HepG2 (cell line): ENCODE measurements around the gene RAD54L2. TPM values are rescaled to one million over a fixed set of nuclear protein-coding genes. Genes with fewer than 3 reads are reported as not detected.
A peak's percentile ranks its signal among the peaks of the same experiment; 100 is the strongest.

Experiments
- ARHGAP35 ChIP-seq: sonication (generic); formaldehyde crosslinking; IDR thresholded peaks from 2 replicates; pipeline ENCODE4 v1.9.0; 2022; ENCODE audit warnings: mild to moderate bottlenecking, inconsistent platforms, moderate library complexity, missing genetic modification reagents, borderline replicate concordance
- FOXO1 ChIP-seq: sonication (generic); formaldehyde crosslinking; IDR thresholded peaks from 2 replicates; pipeline ENCODE4 v1.4.0; 2020; ENCODE audit warnings: missing genetic modification reagents
- HNF4G ChIP-seq, 2 experiments: sonication (generic) in 1 of 2; formaldehyde crosslinking in 1 of 2; IDR thresholded peaks; 2 replicates each; pipeline versions ENCODE4 v1.4.0 to v1.6.1; 2011 to 2020; ENCODE audit warnings: borderline replicate concordance in 2 of 2, low read depth in 2 of 2, mild to moderate bottlenecking in 2 of 2, low read length in 1 of 2, missing genetic modification reagents in 1 of 2, moderate library complexity in 1 of 2
- JUN ChIP-seq: sonication (generic); formaldehyde crosslinking; IDR thresholded peaks from 2 replicates; pipeline ENCODE4 v1.4.0; 2020; ENCODE audit warnings: mild to moderate bottlenecking, missing genetic modification reagents
- JUNB ChIP-seq: sonication (generic); formaldehyde crosslinking; IDR thresholded peaks from 2 replicates; pipeline ENCODE4 v1.8.0; 2022; ENCODE audit warnings: missing genetic modification reagents, mild to moderate bottlenecking, borderline replicate concordance
- NR2F1 ChIP-seq, 2 experiments: fragments of 450-650 bp in 1 of 2; formaldehyde crosslinking in 1 of 2; IDR thresholded peaks; 2 replicates each; pipeline versions ENCODE4 v1.5.0 to v1.6.1; 2016 to 2020; ENCODE audit warnings: mild to moderate bottlenecking in 1 of 2, missing compliant biosample characterization in 1 of 2, missing genetic modification reagents in 1 of 2, moderate library complexity in 1 of 2
- NR2F2 ChIP-seq: IDR thresholded peaks from 2 replicates; pipeline ENCODE4 v1.6.1; 2012; ENCODE audit warnings: low read depth, inconsistent platforms, borderline replicate concordance
- PCBP2 ChIP-seq: fragments of 200-400 bp; formaldehyde crosslinking; optimal IDR thresholded peaks from 2 replicates; pipeline ENCODE3; 2018; ENCODE audit warnings: low read length, low read depth; ENCODE audit not compliant: poor library complexity, severe bottlenecking
- RFXAP ChIP-seq: sonication (generic); formaldehyde crosslinking; IDR thresholded peaks from 2 replicates; pipeline ENCODE4 v1.4.0; 2020; ENCODE audit warnings: missing genetic modification reagents, borderline replicate concordance
- SIX1 ChIP-seq: sonication (generic); formaldehyde crosslinking; IDR thresholded peaks from 2 replicates; pipeline ENCODE4 v1.4.0; 2020; ENCODE audit warnings: missing genetic modification reagents, borderline replicate concordance
- TBX2 ChIP-seq: sonication (generic); formaldehyde crosslinking; IDR thresholded peaks from 2 replicates; pipeline ENCODE4 v1.5.0; 2020; ENCODE audit warnings: missing genetic modification reagents, mild to moderate bottlenecking, borderline replicate concordance
- TRIM22 ChIP-seq: fragments of 450-650 bp; IDR thresholded peaks from 2 replicates; pipeline ENCODE4 v1.6.1; 2017
- ZBTB7B ChIP-seq: sonication (generic); formaldehyde crosslinking; IDR thresholded peaks from 2 replicates; pipeline ENCODE4 v1.4.0; 2020; ENCODE audit warnings: missing genetic modification reagents
- ZFP62 ChIP-seq: sonication (generic); formaldehyde crosslinking; IDR thresholded peaks from 2 replicates; pipeline ENCODE4 v1.4.0; 2020; ENCODE audit warnings: missing genetic modification reagents
- ZKSCAN8 ChIP-seq: IDR thresholded peaks from 2 replicates; pipeline ENCODE4 v1.6.1; 2016; ENCODE audit warnings: borderline replicate concordance, missing genetic modification reagents, missing compliant biosample characterization
- ZNF44 ChIP-seq: sonication (generic); formaldehyde crosslinking; IDR thresholded peaks from 2 replicates; pipeline ENCODE4 v1.5.1; 2020; ENCODE audit warnings: mild to moderate bottlenecking, missing genetic modification reagents
- ZNF558 ChIP-seq: sonication (generic); formaldehyde crosslinking; IDR thresholded peaks from 2 replicates; pipeline ENCODE4 v1.9.0; 2022; ENCODE audit warnings: mild to moderate bottlenecking, missing genetic modification reagents, borderline replicate concordance
- ZNF563 ChIP-seq: sonication (generic); formaldehyde crosslinking; IDR thresholded peaks from 2 replicates; pipeline ENCODE4 v1.8.0; 2022; ENCODE audit warnings: mild to moderate bottlenecking, moderate library complexity, missing genetic modification reagents
- ZNF652 ChIP-seq: IDR thresholded peaks from 2 replicates; pipeline ENCODE4 v1.6.1; 2016; ENCODE audit warnings: low read depth, borderline replicate concordance
- ZSCAN21 ChIP-seq: sonication (generic); formaldehyde crosslinking; IDR thresholded peaks from 2 replicates; pipeline ENCODE4 v1.8.0; 2022; ENCODE audit warnings: mild to moderate bottlenecking, missing genetic modification reagents, moderate library complexity, borderline replicate concordance
- polyA plus RNA-seq, 8 experiments: library from polyadenylated mRNA; depleted of rRNA in 3 of 8; stranded (reverse) in 7 of 8; unstranded in 1 of 8; fragments of >200 nt; fragmentation: Illumina TruSeq in 4 of 8; extraction: Trizol in 4 of 8; gene quantifications; 2 replicates each; pipeline versions ENCODE4 v1.2.1 to v1.2.3, GENCODE V29; 2011 to 2016; ENCODE audit warnings: low read depth in 4 of 8, missing spikeins in 1 of 8, mixed read lengths in 1 of 8; ENCODE audit not compliant: insufficient read depth in 1 of 8
- total RNA-seq, 5 experiments: library from RNA; depleted of rRNA; stranded (reverse); fragments of >200 nt; fragmentation: Illumina TruSeq; extraction: Trizol; gene quantifications; 2 replicates each; pipeline ENCODE4 v1.2.3, GENCODE V29; 2016; ENCODE audit warnings: low read depth in 1 of 5
- TF ChIP-seq, protein P1 (sequence below): sonication (generic); formaldehyde crosslinking; IDR thresholded peaks from 2 replicates; pipeline ENCODE4 v1.5.0; 2020; ENCODE audit warnings: missing genetic modification reagents
- TF ChIP-seq, protein P2 (sequence below): sonication (generic); formaldehyde crosslinking; IDR thresholded peaks from 2 replicates; pipeline ENCODE4 v1.5.1; 2020; ENCODE audit warnings: missing genetic modification reagents, mild to moderate bottlenecking, borderline replicate concordance

The RAD54L2 gene
- total and polyA plus RNA-seq, 2 of the 13 experiments (the other 11 are each of a cell fraction or from before 2014, with no cell fraction given), result 5.5 to 14.8 TPM

- TF ChIP-seq ZNF44 (CRISPR knock-in tag), result no peak; the same call in 1 of the 2 replicates
- TF ChIP-seq, protein P1, sequence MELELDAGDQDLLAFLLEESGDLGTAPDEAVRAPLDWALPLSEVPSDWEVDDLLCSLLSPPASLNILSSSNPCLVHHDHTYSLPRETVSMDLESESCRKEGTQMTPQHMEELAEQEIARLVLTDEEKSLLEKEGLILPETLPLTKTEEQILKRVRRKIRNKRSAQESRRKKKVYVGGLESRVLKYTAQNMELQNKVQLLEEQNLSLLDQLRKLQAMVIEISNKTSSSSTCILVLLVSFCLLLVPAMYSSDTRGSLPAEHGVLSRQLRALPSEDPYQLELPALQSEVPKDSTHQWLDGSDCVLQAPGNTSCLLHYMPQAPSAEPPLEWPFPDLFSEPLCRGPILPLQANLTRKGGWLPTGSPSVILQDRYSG (CRISPR knock-in tag), result peak; percentile 84; the same call in 1 of the 2 replicates
- peak; percentile 97; the same call in 1 of the 2 replicates for TF ChIP-seq ZNF558 (CRISPR knock-in tag)
- TF ChIP-seq, protein P2, sequence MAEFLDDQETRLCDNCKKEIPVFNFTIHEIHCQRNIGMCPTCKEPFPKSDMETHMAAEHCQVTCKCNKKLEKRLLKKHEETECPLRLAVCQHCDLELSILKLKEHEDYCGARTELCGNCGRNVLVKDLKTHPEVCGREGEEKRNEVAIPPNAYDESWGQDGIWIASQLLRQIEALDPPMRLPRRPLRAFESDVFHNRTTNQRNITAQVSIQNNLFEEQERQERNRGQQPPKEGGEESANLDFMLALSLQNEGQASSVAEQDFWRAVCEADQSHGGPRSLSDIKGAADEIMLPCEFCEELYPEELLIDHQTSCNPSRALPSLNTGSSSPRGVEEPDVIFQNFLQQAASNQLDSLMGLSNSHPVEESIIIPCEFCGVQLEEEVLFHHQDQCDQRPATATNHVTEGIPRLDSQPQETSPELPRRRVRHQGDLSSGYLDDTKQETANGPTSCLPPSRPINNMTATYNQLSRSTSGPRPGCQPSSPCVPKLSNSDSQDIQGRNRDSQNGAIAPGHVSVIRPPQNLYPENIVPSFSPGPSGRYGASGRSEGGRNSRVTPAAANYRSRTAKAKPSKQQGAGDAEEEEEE (CRISPR knock-in tag), result no peak
- TF ChIP-seq ZSCAN21 (CRISPR knock-in tag), result peak; percentile 97
- peak; percentile 20 to 21; a peak in 2 of 4 replicates for TF ChIP-seq NR2F1 (CRISPR knock-in tag; IDR thresholded peaks at IDR 0.05)
- TF ChIP-seq RFXAP (CRISPR knock-in tag), result peak; percentile 92
- TF ChIP-seq NR2F2, result peak; percentile 47; the same call in 1 of the 2 replicates
- no peak for TF ChIP-seq ZFP62 (CRISPR knock-in tag)
- TF ChIP-seq ZKSCAN8, result peak; percentile 60; the same call in 1 of the 2 replicates
- TF ChIP-seq ZNF652, result peak; percentile 60; the same call in 1 of the 2 replicates
- TF ChIP-seq ZNF563 (CRISPR knock-in tag), result peak; percentile 97
- TF ChIP-seq TBX2 (CRISPR knock-in tag), result peak; percentile 84
- TF ChIP-seq FOXO1 (CRISPR knock-in tag), result peak; percentile 85
- no peak for TF ChIP-seq JUNB (CRISPR knock-in tag)
- peak; percentile 51; the same call in 1 of the 2 replicates for TF ChIP-seq SIX1 (CRISPR knock-in tag)
- TF ChIP-seq PCBP2, result no peak
- TF ChIP-seq HNF4G (IDR thresholded peaks at IDR 0.05; ENCODE audit: borderline replicate concordance, low read depth, low read length), result peak; percentile 50; the same call in 1 of the 2 replicates
- TF ChIP-seq HNF4G (CRISPR knock-in tag; IDR thresholded peaks at IDR 0.05; ENCODE audit: borderline replicate concordance, low read depth), result peak; percentile 66; the same call in 1 of the 2 replicates
- TF ChIP-seq JUN (CRISPR knock-in tag), result no peak
- TF ChIP-seq TRIM22, result no peak
- peak; percentile 81; the same call in 1 of the 2 replicates for TF ChIP-seq ARHGAP35
- TF ChIP-seq ZBTB7B, result peak; percentile 89
Observed at GRCh38 chr3:51538459-51539290, at the start of gene RAD54L2 (continued).
